ENCODE data around the gene TMED4.

DNA sequence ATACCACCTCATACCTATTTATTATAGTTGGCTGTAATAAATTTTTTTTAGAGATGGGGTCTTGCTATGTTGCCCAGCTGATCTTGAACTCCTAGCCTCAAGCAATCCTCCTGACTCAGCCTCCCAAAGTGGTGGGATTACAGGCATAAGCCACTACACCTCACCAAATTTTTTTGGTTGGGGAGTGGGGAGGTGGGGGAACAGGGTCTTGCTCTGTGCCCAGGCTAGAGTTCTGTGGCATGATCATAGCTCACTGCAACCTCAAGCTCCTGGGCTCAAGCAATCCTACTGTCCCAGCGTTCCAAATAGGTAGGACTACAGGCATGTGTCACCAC, 20.5 kb upstream of the TMED4 start:
- TF ChIP-seq CREB1 (CRISPR knock-in tag; IDR thresholded peaks at IDR 0.05; ENCODE audit: low read depth) (no peak), EZH2phosphoT487 (IDR thresholded peaks at IDR 0.05; ENCODE audit: unreplicated experiment) (no peak), EZH2 (IDR thresholded peaks at IDR 0.05; ENCODE audit: low read depth, unreplicated experiment) (no peak), POLR2AphosphoS5 (IDR thresholded peaks at IDR 0.05; ENCODE audit: low read depth) (no peak), ZNF331 (CRISPR knock-in tag; IDR thresholded peaks at IDR 0.05; ENCODE audit: low read depth) (no peak), JUNB (IDR thresholded peaks at IDR 0.05; ENCODE audit: unreplicated experiment) (no peak), STAT1 (IDR thresholded peaks at IDR 0.05; ENCODE audit: unreplicated experiment) (no peak)
- TF ChIP-seq, protein P1, sequence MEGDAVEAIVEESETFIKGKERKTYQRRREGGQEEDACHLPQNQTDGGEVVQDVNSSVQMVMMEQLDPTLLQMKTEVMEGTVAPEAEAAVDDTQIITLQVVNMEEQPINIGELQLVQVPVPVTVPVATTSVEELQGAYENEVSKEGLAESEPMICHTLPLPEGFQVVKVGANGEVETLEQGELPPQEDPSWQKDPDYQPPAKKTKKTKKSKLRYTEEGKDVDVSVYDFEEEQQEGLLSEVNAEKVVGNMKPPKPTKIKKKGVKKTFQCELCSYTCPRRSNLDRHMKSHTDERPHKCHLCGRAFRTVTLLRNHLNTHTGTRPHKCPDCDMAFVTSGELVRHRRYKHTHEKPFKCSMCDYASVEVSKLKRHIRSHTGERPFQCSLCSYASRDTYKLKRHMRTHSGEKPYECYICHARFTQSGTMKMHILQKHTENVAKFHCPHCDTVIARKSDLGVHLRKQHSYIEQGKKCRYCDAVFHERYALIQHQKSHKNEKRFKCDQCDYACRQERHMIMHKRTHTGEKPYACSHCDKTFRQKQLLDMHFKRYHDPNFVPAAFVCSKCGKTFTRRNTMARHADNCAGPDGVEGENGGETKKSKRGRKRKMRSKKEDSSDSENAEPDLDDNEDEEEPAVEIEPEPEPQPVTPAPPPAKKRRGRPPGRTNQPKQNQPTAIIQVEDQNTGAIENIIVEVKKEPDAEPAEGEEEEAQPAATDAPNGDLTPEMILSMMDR (conservative IDR thresholded peaks at IDR 0.05; ENCODE audit: low read depth in 2 of 2), result no peak
- TF ChIP-seq, protein P2, sequence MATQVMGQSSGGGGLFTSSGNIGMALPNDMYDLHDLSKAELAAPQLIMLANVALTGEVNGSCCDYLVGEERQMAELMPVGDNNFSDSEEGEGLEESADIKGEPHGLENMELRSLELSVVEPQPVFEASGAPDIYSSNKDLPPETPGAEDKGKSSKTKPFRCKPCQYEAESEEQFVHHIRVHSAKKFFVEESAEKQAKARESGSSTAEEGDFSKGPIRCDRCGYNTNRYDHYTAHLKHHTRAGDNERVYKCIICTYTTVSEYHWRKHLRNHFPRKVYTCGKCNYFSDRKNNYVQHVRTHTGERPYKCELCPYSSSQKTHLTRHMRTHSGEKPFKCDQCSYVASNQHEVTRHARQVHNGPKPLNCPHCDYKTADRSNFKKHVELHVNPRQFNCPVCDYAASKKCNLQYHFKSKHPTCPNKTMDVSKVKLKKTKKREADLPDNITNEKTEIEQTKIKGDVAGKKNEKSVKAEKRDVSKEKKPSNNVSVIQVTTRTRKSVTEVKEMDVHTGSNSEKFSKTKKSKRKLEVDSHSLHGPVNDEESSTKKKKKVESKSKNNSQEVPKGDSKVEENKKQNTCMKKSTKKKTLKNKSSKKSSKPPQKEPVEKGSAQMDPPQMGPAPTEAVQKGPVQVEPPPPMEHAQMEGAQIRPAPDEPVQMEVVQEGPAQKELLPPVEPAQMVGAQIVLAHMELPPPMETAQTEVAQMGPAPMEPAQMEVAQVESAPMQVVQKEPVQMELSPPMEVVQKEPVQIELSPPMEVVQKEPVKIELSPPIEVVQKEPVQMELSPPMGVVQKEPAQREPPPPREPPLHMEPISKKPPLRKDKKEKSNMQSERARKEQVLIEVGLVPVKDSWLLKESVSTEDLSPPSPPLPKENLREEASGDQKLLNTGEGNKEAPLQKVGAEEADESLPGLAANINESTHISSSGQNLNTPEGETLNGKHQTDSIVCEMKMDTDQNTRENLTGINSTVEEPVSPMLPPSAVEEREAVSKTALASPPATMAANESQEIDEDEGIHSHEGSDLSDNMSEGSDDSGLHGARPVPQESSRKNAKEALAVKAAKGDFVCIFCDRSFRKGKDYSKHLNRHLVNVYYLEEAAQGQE (IDR thresholded peaks at IDR 0.05; ENCODE audit: unreplicated experiment), result no peak
- TF ChIP-seq, protein P3, sequence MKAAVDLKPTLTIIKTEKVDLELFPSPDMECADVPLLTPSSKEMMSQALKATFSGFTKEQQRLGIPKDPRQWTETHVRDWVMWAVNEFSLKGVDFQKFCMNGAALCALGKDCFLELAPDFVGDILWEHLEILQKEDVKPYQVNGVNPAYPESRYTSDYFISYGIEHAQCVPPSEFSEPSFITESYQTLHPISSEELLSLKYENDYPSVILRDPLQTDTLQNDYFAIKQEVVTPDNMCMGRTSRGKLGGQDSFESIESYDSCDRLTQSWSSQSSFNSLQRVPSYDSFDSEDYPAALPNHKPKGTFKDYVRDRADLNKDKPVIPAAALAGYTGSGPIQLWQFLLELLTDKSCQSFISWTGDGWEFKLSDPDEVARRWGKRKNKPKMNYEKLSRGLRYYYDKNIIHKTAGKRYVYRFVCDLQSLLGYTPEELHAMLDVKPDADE (IDR thresholded peaks at IDR 0.05), result no peak
- TF ChIP-seq, protein P4, sequence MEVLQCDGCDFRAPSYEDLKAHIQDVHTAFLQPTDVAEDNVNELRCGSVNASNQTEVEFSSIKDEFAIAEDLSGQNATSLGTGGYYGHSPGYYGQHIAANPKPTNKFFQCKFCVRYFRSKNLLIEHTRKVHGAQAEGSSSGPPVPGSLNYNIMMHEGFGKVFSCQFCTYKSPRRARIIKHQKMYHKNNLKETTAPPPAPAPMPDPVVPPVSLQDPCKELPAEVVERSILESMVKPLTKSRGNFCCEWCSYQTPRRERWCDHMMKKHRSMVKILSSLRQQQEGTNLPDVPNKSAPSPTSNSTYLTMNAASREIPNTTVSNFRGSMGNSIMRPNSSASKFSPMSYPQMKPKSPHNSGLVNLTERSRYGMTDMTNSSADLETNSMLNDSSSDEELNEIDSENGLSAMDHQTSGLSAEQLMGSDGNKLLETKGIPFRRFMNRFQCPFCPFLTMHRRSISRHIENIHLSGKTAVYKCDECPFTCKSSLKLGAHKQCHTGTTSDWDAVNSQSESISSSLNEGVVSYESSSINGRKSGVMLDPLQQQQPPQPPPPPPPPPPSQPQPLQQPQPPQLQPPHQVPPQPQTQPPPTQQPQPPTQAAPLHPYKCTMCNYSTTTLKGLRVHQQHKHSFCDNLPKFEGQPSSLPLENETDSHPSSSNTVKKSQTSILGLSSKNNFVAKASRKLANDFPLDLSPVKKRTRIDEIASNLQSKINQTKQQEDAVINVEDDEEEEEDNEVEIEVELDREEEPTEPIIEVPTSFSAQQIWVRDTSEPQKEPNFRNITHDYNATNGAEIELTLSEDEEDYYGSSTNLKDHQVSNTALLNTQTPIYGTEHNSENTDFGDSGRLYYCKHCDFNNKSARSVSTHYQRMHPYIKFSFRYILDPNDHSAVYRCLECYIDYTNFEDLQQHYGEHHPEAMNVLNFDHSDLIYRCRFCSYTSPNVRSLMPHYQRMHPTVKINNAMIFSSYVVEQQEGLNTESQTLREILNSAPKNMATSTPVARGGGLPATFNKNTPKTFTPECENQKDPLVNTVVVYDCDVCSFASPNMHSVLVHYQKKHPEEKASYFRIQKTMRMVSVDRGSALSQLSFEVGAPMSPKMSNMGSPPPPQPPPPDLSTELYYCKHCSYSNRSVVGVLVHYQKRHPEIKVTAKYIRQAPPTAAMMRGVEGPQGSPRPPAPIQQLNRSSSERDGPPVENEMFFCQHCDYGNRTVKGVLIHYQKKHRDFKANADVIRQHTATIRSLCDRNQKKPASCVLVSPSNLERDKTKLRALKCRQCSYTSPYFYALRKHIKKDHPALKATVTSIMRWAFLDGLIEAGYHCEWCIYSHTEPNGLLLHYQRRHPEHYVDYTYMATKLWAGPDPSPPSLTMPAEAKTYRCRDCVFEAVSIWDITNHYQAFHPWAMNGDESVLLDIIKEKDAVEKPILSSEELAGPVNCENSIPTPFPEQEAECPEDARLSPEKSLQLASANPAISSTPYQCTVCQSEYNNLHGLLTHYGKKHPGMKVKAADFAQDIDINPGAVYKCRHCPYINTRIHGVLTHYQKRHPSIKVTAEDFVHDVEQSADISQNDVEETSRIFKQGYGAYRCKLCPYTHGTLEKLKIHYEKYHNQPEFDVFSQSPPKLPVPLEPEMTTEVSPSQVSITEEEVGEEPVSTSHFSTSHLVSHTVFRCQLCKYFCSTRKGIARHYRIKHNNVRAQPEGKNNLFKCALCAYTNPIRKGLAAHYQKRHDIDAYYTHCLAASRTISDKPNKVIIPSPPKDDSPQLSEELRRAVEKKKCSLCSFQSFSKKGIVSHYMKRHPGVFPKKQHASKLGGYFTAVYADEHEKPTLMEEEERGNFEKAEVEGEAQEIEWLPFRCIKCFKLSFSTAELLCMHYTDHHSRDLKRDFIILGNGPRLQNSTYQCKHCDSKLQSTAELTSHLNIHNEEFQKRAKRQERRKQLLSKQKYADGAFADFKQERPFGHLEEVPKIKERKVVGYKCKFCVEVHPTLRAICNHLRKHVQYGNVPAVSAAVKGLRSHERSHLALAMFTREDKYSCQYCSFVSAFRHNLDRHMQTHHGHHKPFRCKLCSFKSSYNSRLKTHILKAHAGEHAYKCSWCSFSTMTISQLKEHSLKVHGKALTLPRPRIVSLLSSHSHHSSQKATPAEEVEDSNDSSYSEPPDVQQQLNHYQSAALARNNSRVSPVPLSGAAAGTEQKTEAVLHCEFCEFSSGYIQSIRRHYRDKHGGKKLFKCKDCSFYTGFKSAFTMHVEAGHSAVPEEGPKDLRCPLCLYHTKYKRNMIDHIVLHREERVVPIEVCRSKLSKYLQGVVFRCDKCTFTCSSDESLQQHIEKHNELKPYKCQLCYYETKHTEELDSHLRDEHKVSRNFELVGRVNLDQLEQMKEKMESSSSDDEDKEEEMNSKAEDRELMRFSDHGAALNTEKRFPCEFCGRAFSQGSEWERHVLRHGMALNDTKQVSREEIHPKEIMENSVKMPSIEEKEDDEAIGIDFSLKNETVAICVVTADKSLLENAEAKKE (CRISPR knock-in tag; IDR thresholded peaks at IDR 0.05), result no peak
